Right atrium auricular region (tissue), 2 donors: ENCODE results near the gene PACS1. TPM values are rescaled to one million over a fixed set of nuclear protein-coding genes. Genes with fewer than 3 reads are reported as not detected.

Experiments
- DNase-seq: peaks from one replicate; pipeline ENCODE4 v3.0.0-alpha.2; 2019; ENCODE audit warnings: low spot score
- H3K27ac ChIP-seq, 2 donors: fragments of 200-600 bp; sonication (generic); 1 replicate in 1 of 2; 2 replicates in 1 of 2; pipeline ENCODE4 v1.5.1; 2016 to 2019
- H3K27me3 ChIP-seq, 2 donors: fragments of 200-600 bp; sonication (generic); one replicate each; pipeline versions ENCODE4 v1.5.1 to v1.6.0; 2017 to 2019
- H3K36me3 ChIP-seq: fragments of 200-600 bp; sonication (generic); one replicate; pipeline ENCODE4 v1.5.1; 2016
- H3K4me1 ChIP-seq, 2 donors: fragments of 200-600 bp; sonication (generic); one replicate each; pipeline versions ENCODE4 v1.5.1 to v1.6.0; 2017 to 2019
- H3K4me3 ChIP-seq, 2 donors: fragments of 200-600 bp; sonication (generic); 1 replicate in 1 of 2; 2 replicates in 1 of 2; pipeline ENCODE4 v1.5.1; 2017 to 2019; ENCODE audit warnings: mild to moderate bottlenecking in 1 of 2, moderate library complexity in 1 of 2
- H3K9me3 ChIP-seq, 2 donors: fragments of 200-600 bp; sonication (generic); one replicate each; pipeline ENCODE4 v1.5.1; 2019
- total RNA-seq, 2 donors: library from RNA; depleted of rRNA; stranded (reverse); fragments of >200 nt; gene quantifications; one replicate each; pipeline ENCODE4 v1.1.0, GENCODE V29; 2016
- TF ChIP-seq, protein P1 (sequence below), 2 donors: fragments of 200-600 bp; sonication (generic); IDR thresholded peaks; one replicate each; pipeline ENCODE4 v1.5.1; 2019; ENCODE audit warnings: antibody characterized with exemption in 2 of 2

Gene PACS1
- total RNA-seq, 2 donors from 2014 or later, result 47.7 to 88.9 TPM

DNA sequence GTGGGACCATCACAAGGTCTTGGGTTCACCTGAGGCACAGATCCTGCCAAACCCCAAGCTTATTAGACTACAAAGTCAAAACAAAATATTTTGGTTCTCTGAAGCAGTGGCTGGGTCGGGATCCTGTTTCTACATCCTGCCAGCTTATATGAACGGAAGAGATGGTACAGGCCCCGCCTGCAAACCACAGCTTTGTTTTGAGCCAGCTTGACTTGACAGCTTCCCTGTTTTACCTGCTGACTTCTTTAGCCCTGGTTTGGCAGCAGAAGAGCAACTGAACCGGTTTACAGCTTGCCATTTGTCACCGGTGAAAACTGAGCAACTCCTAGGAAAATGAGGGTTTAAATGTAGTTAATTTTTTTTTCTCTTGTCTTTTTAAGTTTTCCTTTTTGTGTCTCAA is 11.4 kb downstream of the PACS1 start:
- H3K9me3 ChIP-seq, result no peaks in the 10 kb centered on the region
- TF ChIP-seq, protein P1, sequence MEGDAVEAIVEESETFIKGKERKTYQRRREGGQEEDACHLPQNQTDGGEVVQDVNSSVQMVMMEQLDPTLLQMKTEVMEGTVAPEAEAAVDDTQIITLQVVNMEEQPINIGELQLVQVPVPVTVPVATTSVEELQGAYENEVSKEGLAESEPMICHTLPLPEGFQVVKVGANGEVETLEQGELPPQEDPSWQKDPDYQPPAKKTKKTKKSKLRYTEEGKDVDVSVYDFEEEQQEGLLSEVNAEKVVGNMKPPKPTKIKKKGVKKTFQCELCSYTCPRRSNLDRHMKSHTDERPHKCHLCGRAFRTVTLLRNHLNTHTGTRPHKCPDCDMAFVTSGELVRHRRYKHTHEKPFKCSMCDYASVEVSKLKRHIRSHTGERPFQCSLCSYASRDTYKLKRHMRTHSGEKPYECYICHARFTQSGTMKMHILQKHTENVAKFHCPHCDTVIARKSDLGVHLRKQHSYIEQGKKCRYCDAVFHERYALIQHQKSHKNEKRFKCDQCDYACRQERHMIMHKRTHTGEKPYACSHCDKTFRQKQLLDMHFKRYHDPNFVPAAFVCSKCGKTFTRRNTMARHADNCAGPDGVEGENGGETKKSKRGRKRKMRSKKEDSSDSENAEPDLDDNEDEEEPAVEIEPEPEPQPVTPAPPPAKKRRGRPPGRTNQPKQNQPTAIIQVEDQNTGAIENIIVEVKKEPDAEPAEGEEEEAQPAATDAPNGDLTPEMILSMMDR (IDR thresholded peaks at IDR 0.05), result no peak

DNA sequence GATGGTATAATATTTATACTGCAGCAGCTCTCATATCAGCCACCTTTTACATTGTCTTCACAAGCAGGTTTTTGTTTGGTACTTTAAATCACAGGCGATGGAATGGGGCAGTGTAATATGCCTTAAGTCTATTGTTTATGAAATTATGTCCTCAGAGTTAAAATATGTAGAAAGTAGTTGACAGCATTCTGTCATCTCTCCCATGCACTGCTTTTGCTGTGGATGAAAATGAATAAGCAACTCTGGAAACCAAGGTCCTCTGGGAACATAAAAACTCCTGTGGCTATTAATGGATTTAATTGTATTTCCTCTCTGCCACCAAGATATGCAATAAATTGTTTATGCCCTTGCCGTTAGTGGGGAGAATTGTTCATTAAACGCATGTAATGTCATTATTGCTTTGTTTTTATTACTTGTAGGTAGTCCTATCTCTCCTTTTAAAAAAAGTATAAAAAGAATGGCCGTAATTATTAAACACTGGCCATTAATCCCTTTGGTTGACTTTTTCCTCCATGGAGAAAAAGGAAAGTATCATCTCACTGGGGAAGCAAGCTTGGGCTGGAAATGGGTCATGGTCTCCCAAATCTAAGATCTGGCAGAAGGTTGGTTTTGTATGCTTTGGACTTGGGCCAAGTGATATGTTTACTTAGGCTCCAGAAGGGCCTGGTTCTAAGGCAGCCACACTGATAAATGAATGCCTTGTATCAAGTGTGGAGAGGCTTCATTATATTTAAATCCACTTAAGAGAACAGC is 13.1 kb downstream of the PACS1 start:
- H3K9me3 ChIP-seq, result no peaks in the 10 kb centered on the region
- peaks cover 0 to 54% of the 10 kb centered on the region in 2 donors for H3K4me1 ChIP-seq
- no peaks in the 10 kb centered on the region for H3K27me3 ChIP-seq
- TF ChIP-seq, protein P1 (IDR thresholded peaks at IDR 0.05), result no peak
- no peaks in the 10 kb centered on the region for H3K36me3 ChIP-seq
- DNase-seq, result no peak
- no peak overlapping the region for H3K4me3 ChIP-seq
- H3K27ac ChIP-seq, result peak overlapping the region; percentile 37 to 45

More for the DNA sequence above, 11.4 kb downstream of the PACS1 start:
- Histone ChIP-seq H3K4me1 (peaks cover 0 to 61% of the 10 kb centered on the region in 2 donors), H3K27me3 (no peaks in the 10 kb centered on the region), H3K4me3 (no peak overlapping the region), H3K36me3 (no peaks in the 10 kb centered on the region), H3K27ac (peak overlapping the region; percentile 33 to 51)
- no peak for DNase-seq

DNA sequence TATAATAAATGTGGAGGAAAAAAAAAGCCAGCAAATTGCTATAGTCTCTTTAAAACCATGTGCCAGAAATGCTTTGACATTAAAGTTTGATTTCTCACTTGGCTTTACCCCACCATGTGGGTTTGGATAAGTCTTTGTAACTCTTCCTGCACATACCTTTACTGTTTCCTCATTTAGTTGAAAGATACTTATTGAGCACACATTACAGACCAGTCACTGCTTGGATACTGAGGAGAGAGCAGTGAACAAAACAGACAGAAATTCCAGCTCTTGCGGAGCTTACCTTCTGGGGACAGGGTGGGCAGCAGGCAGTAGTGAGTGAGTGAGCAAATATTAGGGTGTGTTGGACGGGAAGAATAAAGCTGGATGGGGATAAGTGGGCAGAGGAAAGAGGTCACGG is 13.7 kb downstream of the PACS1 start:
- Histone ChIP-seq H3K36me3 (no peaks in the 10 kb centered on the region), H3K4me1 (peaks cover 0 to 54% of the 10 kb centered on the region in 2 donors), H3K27ac (peak overlapping the region; percentile 37 to 45)

DNA sequence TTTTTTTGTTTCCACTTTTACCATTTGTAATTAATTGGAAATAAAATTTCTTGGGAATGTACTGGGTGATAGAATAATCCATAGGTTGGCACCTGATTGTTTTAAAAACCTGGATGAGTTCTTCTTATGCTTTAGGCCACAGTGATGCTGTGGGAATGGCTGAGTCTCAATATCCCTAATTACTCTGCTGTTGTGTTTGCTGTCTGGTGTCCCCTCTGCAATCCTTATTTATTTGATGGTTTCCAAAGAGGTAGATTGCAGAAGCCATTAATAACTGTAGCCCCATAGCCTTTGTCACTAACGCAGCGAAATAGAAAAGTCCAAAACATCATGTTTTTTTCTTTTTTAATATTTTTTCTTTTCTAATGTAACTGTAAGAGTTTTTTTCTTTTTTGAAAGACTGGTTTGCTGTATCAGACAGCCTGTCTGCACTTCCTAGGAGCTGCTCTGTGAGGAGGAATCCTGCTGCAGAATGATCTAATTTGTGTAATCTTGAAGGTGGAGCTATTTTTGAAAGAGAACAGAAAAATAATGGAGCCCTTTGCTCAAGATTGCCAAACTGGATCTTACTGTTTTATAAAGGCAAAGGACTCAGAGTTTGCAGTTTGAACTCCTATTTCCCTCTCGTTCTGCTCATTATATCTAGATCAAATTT is 14.9 kb downstream of the PACS1 start:
- no peak for DNase-seq
- H3K9me3 ChIP-seq, result no peaks in the 10 kb centered on the region
- H3K27me3 ChIP-seq, result no peaks in the 10 kb centered on the region
- TF ChIP-seq, protein P1 (IDR thresholded peaks at IDR 0.05), result no peak
- no peak overlapping the region for H3K4me3 ChIP-seq
- no peaks in the 10 kb centered on the region for H3K36me3 ChIP-seq
- H3K4me1 ChIP-seq, result peaks cover 0 to 48% of the 10 kb centered on the region in 2 donors
- peak overlapping the region in 1 of 2 donors; percentile 45 for H3K27ac ChIP-seq

More for the DNA sequence above, 13.7 kb downstream of the PACS1 start:
- H3K9me3 ChIP-seq, result no peaks in the 10 kb centered on the region
- no peaks in the 10 kb centered on the region for H3K27me3 ChIP-seq
- no peak for DNase-seq
- TF ChIP-seq, protein P1 (IDR thresholded peaks at IDR 0.05), result no peak
- H3K4me3 ChIP-seq, result no peak overlapping the region

DNA sequence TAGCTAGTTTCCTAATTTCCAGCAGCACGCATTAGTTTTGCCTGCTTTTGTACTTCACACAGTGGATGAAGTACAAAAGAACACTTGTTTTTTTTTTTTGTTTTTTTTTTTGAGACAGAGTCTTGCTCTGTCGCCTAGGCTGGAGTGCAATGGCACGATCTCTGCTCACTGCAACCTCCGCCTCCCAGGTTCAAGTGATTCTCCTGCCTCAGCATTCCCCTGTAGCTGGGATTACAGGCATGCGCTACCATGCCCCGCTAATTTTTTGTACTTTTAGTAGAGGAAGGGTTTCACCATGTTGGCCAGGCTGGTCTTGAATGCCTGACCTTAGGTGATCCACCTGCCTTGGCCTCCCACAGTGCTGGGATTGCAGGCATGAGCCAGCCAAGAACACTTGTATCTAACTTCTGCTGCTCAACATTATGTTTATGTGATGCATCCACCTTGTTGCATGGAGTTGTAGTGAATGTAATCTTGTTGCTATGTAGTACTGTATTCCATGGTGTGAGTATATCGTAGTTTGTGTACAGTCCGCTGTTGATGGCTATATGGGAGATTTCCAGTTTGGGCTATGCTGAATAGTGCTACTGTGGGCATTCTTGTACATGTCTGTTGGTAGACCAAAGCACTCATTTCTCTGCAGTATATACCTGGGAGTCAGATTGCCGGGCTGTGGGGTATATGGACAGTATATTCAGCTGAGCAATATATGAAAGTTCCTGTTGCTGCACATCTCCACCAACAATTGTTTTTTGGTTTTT is 17.3 kb downstream of the PACS1 start:
- H3K4me1 ChIP-seq, result peaks cover 0 to 29% of the 10 kb centered on the region in 2 donors
- no peak overlapping the region for H3K27ac ChIP-seq
- no peaks in the 10 kb centered on the region for H3K9me3 ChIP-seq
- no peak for DNase-seq
- no peak overlapping the region for H3K4me3 ChIP-seq
- no peaks in the 10 kb centered on the region for H3K36me3 ChIP-seq
- TF ChIP-seq, protein P1 (IDR thresholded peaks at IDR 0.05), result no peak
- H3K27me3 ChIP-seq, result no peaks in the 10 kb centered on the region
